ENCODE data around the gene KRTAP20-1. TPM values are rescaled to one million over a fixed set of nuclear protein-coding genes. Genes with fewer than 3 reads are reported as not detected.

KRTAP20-1 gene
- total RNA-seq, 1 donor from 2014 or later, result not detected

DNA sequence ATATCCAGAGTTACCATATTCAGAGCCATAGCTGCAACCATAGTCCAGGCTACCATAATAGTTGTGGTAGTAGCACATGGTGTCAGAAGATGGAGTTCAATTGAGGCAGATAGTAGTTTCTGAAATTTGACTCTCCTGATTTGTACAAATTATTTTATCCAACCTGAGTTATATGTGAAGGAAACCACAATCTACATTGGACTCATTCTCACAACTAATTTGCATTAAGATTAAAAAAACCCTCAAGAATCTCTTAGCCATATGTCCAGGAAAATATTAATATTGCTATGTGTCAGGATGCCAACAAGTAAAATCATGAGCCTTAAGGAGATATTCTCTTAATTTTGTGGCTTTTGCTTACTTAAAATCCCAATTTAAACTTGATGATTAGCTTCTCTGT, 25.9 kb upstream of the KRTAP20-1 start, which contains the start of gene KRTAP22-2:
Gene KRTAP22-2, minus strand, starts transcription at position 101 of the 400 bp plus-strand sequence.
- no peak within 1 kb of the TSS for H3K4me3 ChIP-seq (ENCODE audit: low read depth, low read length)
- TF ChIP-seq CTCF (IDR thresholded peaks at IDR 0.05; ENCODE audit: insufficient read depth, low read length, poor library complexity, severe bottlenecking), result no peak
- H3K27me3 ChIP-seq (ENCODE audit: control insufficient read depth, insufficient read depth, low read length), result no peaks in the 10 kb centered on the region
- DNase-seq (ENCODE audit: low read depth), result no peak
- no peaks in the 10 kb centered on the region for H3K36me3 ChIP-seq (ENCODE audit: control insufficient read depth, insufficient read depth, low read length)

DNA sequence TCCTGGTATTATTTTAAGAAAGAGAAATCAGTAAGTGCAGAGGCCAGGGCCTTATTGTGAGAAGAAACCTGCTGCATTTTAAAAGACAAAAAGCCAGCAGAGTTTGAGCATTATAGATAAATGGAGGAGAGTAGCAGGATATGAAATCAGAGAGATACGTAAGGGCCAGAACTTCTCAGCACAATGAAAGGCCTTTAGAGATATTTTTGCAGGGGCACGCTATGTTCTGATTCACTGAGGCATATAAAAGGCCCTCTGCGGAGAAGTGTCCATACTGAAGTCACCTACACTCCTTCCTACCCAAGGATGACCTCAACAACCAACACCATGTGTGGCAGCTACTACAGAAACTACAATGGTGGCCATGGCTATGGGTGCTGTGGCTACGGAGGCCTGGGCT, 24.1 kb upstream of the KRTAP20-1 start, which contains the start of gene KRTAP6-3:
Gene KRTAP6-3, plus strand, starts transcription at position 301 of the 400 bp plus-strand sequence. Its CDS starts 6 bp downstream, at position 307.
- DNase-seq (ENCODE audit: low read depth), result no peak
- no peak for TF ChIP-seq CTCF (IDR thresholded peaks at IDR 0.05; ENCODE audit: insufficient read depth, low read length, poor library complexity, severe bottlenecking)
- Histone ChIP-seq H3K4me3 (ENCODE audit: low read depth, low read length) (no peak within 1 kb of the TSS), H3K27me3 (ENCODE audit: control insufficient read depth, insufficient read depth, low read length) (no peaks in the 10 kb centered on the region), H3K36me3 (ENCODE audit: control insufficient read depth, insufficient read depth, low read length) (no peaks in the 10 kb centered on the region)

- Histone ChIP-seq H3K36me3 (ENCODE audit: control insufficient read depth, insufficient read depth, low read length) (no peaks in the 10 kb centered on the region), H3K4me3 (ENCODE audit: low read depth, low read length) (no peak within 1 kb of the TSS), H3K27me3 (ENCODE audit: control insufficient read depth, insufficient read depth, low read length) (no peaks in the 10 kb centered on the region)
- TF ChIP-seq CTCF (IDR thresholded peaks at IDR 0.05; ENCODE audit: insufficient read depth, low read length, poor library complexity, severe bottlenecking), result no peak
- DNase-seq (ENCODE audit: low read depth), result no peak
These were observed 17.4 kb upstream of the KRTAP20-1 start, which contains the start of gene KRTAP6-2 for GRCh38 chr21:30598802-30599201. Gene KRTAP6-2, minus strand, starts transcription at chr21:30598902. Its CDS starts 28 bp downstream, at chr21:30598874.

DNA sequence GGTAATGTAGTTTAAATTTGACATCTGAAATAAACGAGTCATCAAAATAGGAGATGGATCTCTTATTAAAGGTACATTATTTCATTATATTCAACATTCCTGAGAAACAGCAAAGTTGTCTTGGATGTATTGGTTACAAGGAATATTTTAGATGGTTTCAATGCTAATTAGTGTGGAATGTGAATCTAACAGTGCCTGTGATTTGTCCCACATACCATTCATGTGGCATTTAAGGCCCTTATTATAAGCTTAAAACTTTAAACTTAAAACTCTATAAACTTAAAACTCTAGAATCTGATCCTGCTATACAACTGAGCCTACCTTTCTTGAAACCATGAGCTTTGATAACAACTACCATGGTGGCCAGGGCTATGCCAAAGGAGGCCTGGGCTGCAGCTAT, 15.4 kb upstream of the KRTAP20-1 start, which contains the start of gene KRTAP22-1:
Gene KRTAP22-1, plus strand, starts transcription at position 301 of the 400 bp plus-strand sequence.
- TF ChIP-seq CTCF (IDR thresholded peaks at IDR 0.05; ENCODE audit: insufficient read depth, low read length, poor library complexity, severe bottlenecking), result no peak
- Histone ChIP-seq H3K4me3 (ENCODE audit: low read depth, low read length) (no peak within 1 kb of the TSS), H3K36me3 (ENCODE audit: control insufficient read depth, insufficient read depth, low read length) (no peaks in the 10 kb centered on the region)

DNA sequence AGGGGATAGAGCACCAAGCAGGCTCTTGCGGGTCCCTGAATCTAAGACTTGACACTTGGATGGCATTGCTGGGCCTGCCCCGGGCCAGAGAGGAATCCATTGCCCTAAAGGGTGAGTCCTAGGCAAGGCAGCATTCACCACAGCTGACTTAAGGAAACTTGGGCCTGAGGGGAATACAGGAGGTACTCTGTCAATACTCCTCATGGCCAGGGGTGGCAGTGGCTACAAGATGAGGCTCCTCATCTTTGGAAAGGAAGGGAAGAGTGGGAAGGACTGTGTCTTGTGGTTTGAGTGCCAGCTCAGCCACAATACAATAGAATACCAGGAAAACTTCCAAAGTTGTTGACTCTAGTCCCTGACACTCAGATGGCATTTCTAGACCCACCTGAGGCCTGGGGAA, 10.3 kb upstream of the KRTAP20-1 start:
- TF ChIP-seq CTCF (IDR thresholded peaks at IDR 0.05; ENCODE audit: insufficient read depth, low read length, poor library complexity, severe bottlenecking), result no peak
- H3K27me3 ChIP-seq (ENCODE audit: control insufficient read depth, insufficient read depth, low read length), result no peaks in the 10 kb centered on the region
- DNase-seq (ENCODE audit: low read depth), result no peak
- H3K4me3 ChIP-seq (ENCODE audit: low read depth, low read length), result no peak overlapping the region
- no peaks in the 10 kb centered on the region for H3K36me3 ChIP-seq (ENCODE audit: control insufficient read depth, insufficient read depth, low read length)

More for the DNA sequence above, 15.4 kb upstream of the KRTAP20-1 start, which contains the start of gene KRTAP22-1:
- H3K27me3 ChIP-seq (ENCODE audit: control insufficient read depth, insufficient read depth, low read length), result no peaks in the 10 kb centered on the region
- no peak for DNase-seq (ENCODE audit: low read depth)

GRCh38 chr21:30612132-30612531, 4.1 kb upstream of the KRTAP20-1 start:
- Histone ChIP-seq H3K36me3 (ENCODE audit: control insufficient read depth, insufficient read depth, low read length) (no peaks in the 10 kb centered on the region), H3K4me3 (ENCODE audit: low read depth, low read length) (no peak overlapping the region), H3K27me3 (ENCODE audit: control insufficient read depth, insufficient read depth, low read length) (no peaks in the 10 kb centered on the region)
- no peak for DNase-seq (ENCODE audit: low read depth)
- TF ChIP-seq CTCF (IDR thresholded peaks at IDR 0.05; ENCODE audit: insufficient read depth, low read length, poor library complexity, severe bottlenecking), result no peak
